NCI-H524 treated with DMSO at 0.1 percent for 48 hours (cell line): ENCODE results near the gene FHIT.
"Not testable (repeated sequence)": the region's sequence is repeated elsewhere in the genome, so short reads cannot be mapped to it uniquely, and the experiment has no call there.

Experiments used
- DNase-seq: peaks from one replicate; lab custom pipeline; 2025; lab: John Stamatoyannopoulos, UW

FHIT gene

GRCh38 chr3:61111825-61112224 is 139.4 kb downstream of the FHIT start:
- DNase-seq: no peak

GRCh38 chr3:61110576-61110975 is 140.7 kb downstream of the FHIT start:
- no peak for DNase-seq

- no peak for DNase-seq
Measured at GRCh38 chr3:61108247-61109019, 142.8 kb downstream of the FHIT start.

- no peak for DNase-seq
Measured at GRCh38 chr3:61094608-61095007, 156.6 kb downstream of the FHIT start.

GRCh38 chr3:61093364-61093763 is 157.9 kb downstream of the FHIT start:
- DNase-seq: no peak

GRCh38 chr3:61092870-61093269 is 158.4 kb downstream of the FHIT start:
- no peak for DNase-seq

- no peak for DNase-seq
Measured at GRCh38 chr3:61090389-61091169, 160.7 kb downstream of the FHIT start.

GRCh38 chr3:61087465-61087864 is 163.8 kb downstream of the FHIT start:
- no peak for DNase-seq

GRCh38 chr3:61081554-61081953 is 169.7 kb downstream of the FHIT start:
- no peak for DNase-seq

GRCh38 chr3:61080737-61081445 is 170.4 kb downstream of the FHIT start:
- DNase-seq: no peak

- no peak for DNase-seq
Measured at GRCh38 chr3:61078048-61078752, 173.1 kb downstream of the FHIT start.

GRCh38 chr3:61077551-61077950 is 173.7 kb downstream of the FHIT start:
- no peak for DNase-seq

GRCh38 chr3:61074783-61075182 is 176.5 kb downstream of the FHIT start:
- no peak for DNase-seq

GRCh38 chr3:61073566-61074165 is 177.6 kb downstream of the FHIT start:
- DNase-seq: no peak

GRCh38 chr3:61068084-61068483 is 183.2 kb downstream of the FHIT start:
- DNase-seq: no peak

GRCh38 chr3:61066800-61067199 is 184.5 kb downstream of the FHIT start:
- DNase-seq: no peak

- DNase-seq: not testable (repeated sequence)
Measured at GRCh38 chr3:61066222-61066621, 185.0 kb downstream of the FHIT start.

- DNase-seq: no peak
Measured at GRCh38 chr3:61065451-61066011, 185.7 kb downstream of the FHIT start.

- no peak for DNase-seq
Measured at GRCh38 chr3:61061092-61061723, 190.0 kb downstream of the FHIT start.

GRCh38 chr3:61060411-61060861 is 190.8 kb downstream of the FHIT start:
- DNase-seq: no peak

GRCh38 chr3:61058836-61059235 is 192.4 kb downstream of the FHIT start:
- no peak for DNase-seq
